Endothelial cell of umbilical vein (primary cell): ENCODE measurements around the gene CEP192. TPM values are rescaled to one million over a fixed set of nuclear protein-coding genes. Genes with fewer than 3 reads are reported as not detected.

Experiments used
- BruUV-seq: library from RNA; stranded (reverse); fragments of 400-500 nt; replicated peaks from 2 replicates; lab custom pipeline; 2021; lab: Mats Ljungman, UMichigan
- CTCF ChIA-PET: fragments of 300-600, 350-600 bp; sonication (Branson Sonifier 250); formaldehyde crosslinking; loops from one replicate; lab custom pipeline; 2021; ENCODE audit warnings: antibody characterized with exemption, inconsistent platforms; lab: Charles Lee
- POLR2A ChIA-PET: fragments of 300-600, 350-600 bp; sonication (Branson Sonifier 250); formaldehyde crosslinking; loops from one replicate; lab custom pipeline; 2021; ENCODE audit warnings: antibody characterized with exemption, inconsistent platforms; lab: Charles Lee
- DNase-seq: peaks from one replicate; pipeline ENCODE4 v3.0.0-alpha.2; 2011; ENCODE audit warnings: low read depth, low spot score
- FAIRE-seq: peaks from 2 replicates; lab custom pipeline; 2011; peaks lifted over from hg19 to GRCh38; lab: Jason Lieb, UNC
- H2AFZ ChIP-seq: 2 replicates; pipeline ENCODE4 v1.6.0; 2012; ENCODE audit warnings: low read depth, low read length, control low read depth, inconsistent platforms
- H3K27ac ChIP-seq: 2 replicates; pipeline ENCODE4 v1.5.1; 2011; ENCODE audit warnings: low read depth, mild to moderate bottlenecking, control low read depth, low read length, moderate library complexity; ENCODE audit not compliant: insufficient read depth
- H3K27me3 ChIP-seq, 2 experiments: 2 replicates each; pipeline versions ENCODE4 v1.6.0 to v1.6.1; 2011; ENCODE audit warnings: low read length in 2 of 2, mixed read lengths in 1 of 2; ENCODE audit not compliant: control insufficient read depth in 2 of 2, insufficient read depth in 2 of 2
- H3K36me3 ChIP-seq, 2 experiments: 2 replicates in 1 of 2; 3 replicates in 1 of 2; pipeline ENCODE4 v1.5.1; 2011; ENCODE audit warnings: low read length in 2 of 2, mild to moderate bottlenecking in 1 of 2, moderate library complexity in 1 of 2; ENCODE audit not compliant: control insufficient read depth in 2 of 2, insufficient read depth in 2 of 2; ENCODE audit errors: extremely low read depth in 1 of 2
- H3K4me1 ChIP-seq: 3 replicates; pipeline ENCODE4 v1.5.1; 2011; ENCODE audit warnings: mild to moderate bottlenecking, low read length; ENCODE audit not compliant: control insufficient read depth, insufficient read depth; ENCODE audit errors: extremely low read depth
- H3K4me2 ChIP-seq: 2 replicates; pipeline ENCODE4 v1.6.1; 2011; ENCODE audit warnings: low read length, control low read depth, mixed read lengths; ENCODE audit not compliant: insufficient read depth
- H3K4me3 ChIP-seq, 3 experiments: fragments of 200-600 bp in 1 of 3; sonication (generic), shearing (Covaris generic) in 1 of 3; replicated peaks in 1 of 3; 2 replicates each; pipeline ENCODE4 v1.5.1; 2011 to 2016; ENCODE audit warnings: control low read depth in 3 of 3, low read length in 3 of 3, mild to moderate bottlenecking in 2 of 3, inconsistent platforms in 1 of 3, low read depth in 1 of 3, moderate library complexity in 1 of 3; ENCODE audit not compliant: insufficient read depth in 1 of 3
- H3K79me2 ChIP-seq: 2 replicates; pipeline ENCODE4 v1.6.0; 2012; ENCODE audit warnings: low read length, inconsistent platforms; ENCODE audit not compliant: control insufficient read depth, insufficient read depth
- H3K9ac ChIP-seq: replicated peaks from 2 replicates; pipeline ENCODE3; 2011; ENCODE audit warnings: low read length, control low read depth; ENCODE audit not compliant: insufficient read depth; ENCODE audit errors: extremely low read depth
- H3K9me1 ChIP-seq: replicated peaks from 3 replicates; pipeline ENCODE4 v1.6.0; 2011; ENCODE audit warnings: mild to moderate bottlenecking, low read length; ENCODE audit not compliant: control insufficient read depth, insufficient read depth; ENCODE audit errors: extremely low read depth
- H3K9me3 ChIP-seq: replicated peaks from 2 replicates; pipeline ENCODE4 v1.5.1; 2012; ENCODE audit warnings: low read length, inconsistent platforms; ENCODE audit not compliant: control insufficient read depth, insufficient read depth
- H4K20me1 ChIP-seq: replicated peaks from 2 replicates; pipeline ENCODE3; 2011; ENCODE audit warnings: mild to moderate bottlenecking, low read length; ENCODE audit not compliant: control insufficient read depth, insufficient read depth; ENCODE audit errors: extremely low read depth
- EZH2 ChIP-seq: IDR thresholded peaks from 2 replicates; pipeline ENCODE4 v1.6.1; 2012; ENCODE audit warnings: borderline replicate concordance, low read depth, mild to moderate bottlenecking, moderate library complexity, low read length, inconsistent platforms; ENCODE audit not compliant: severe bottlenecking
- FOS ChIP-seq: IDR thresholded peaks from 2 replicates; pipeline ENCODE4 v1.6.1; 2011; ENCODE audit warnings: mild to moderate bottlenecking, low read length, moderate library complexity, borderline replicate concordance; ENCODE audit not compliant: insufficient read depth
- GATA2 ChIP-seq: IDR thresholded peaks from 2 replicates; pipeline ENCODE4 v1.7.0; 2011; ENCODE audit warnings: low read depth, mild to moderate bottlenecking, moderate library complexity, mixed read lengths, low read length; ENCODE audit not compliant: insufficient read length, insufficient read depth
- JUN ChIP-seq: IDR thresholded peaks from 2 replicates; pipeline ENCODE4 v1.6.1; 2011; ENCODE audit warnings: borderline replicate concordance, low read depth; ENCODE audit not compliant: insufficient read length, insufficient read depth
- MYC ChIP-seq: IDR thresholded peaks from one replicate; pipeline ENCODE4 v1.6.1; 2011; ENCODE audit warnings: mild to moderate bottlenecking, low read depth, low read length
- POLR2A ChIP-seq: IDR thresholded peaks from 2 replicates; pipeline ENCODE4 v1.6.1; 2012; ENCODE audit warnings: low read depth, mild to moderate bottlenecking, control low read depth, low read length
- POLR2AphosphoS5 ChIP-seq: IDR thresholded peaks from 2 replicates; pipeline ENCODE4 v1.6.1; 2012; ENCODE audit warnings: low read depth, mild to moderate bottlenecking, control low read depth, low read length, moderate library complexity; ENCODE audit not compliant: insufficient read depth
- dilution Hi-C: fragments of 300-500 bp; cut with MboI; formaldehyde crosslinking; loops from one replicate; pipeline ENCODE4 v1.15.0; 2019; ENCODE audit warnings: low sequenced_read_pairs; ENCODE audit not compliant: extremely low pct_ligation_motif_present
- intact Hi-C: fragments of 100-400 bp; cut with micrococcal nuclease; formaldehyde crosslinking; loops from one replicate; pipeline ENCODE4 v1.10.0; 2022
- polyA plus RNA-seq, 4 experiments: library from polyadenylated mRNA; depleted of rRNA in 3 of 4; stranded (reverse) in 3 of 4; unstranded in 1 of 4; fragments of >200 nt; gene quantifications; 2 replicates each; pipeline versions ENCODE4 v1.2.1 to v1.2.3, GENCODE V29; 2011 to 2012; ENCODE audit warnings: missing spikeins in 1 of 4
- total RNA-seq: library from RNA; stranded (reverse); gene quantifications from 2 replicates; pipeline ENCODE4 v1.2.3, GENCODE V29; 2021
- TF ChIP-seq, protein P1 (sequence below): IDR thresholded peaks from 2 replicates; pipeline ENCODE4 v1.6.1; 2011; ENCODE audit not compliant: insufficient read depth, insufficient read length
- TF ChIP-seq, protein P2 (sequence below), 2 donors: IDR thresholded peaks; 1 replicate in 1 of 2; 2 replicates in 1 of 2; pipeline ENCODE4 v1.5.1; 2011; ENCODE audit warnings: low read length in 2 of 2, mild to moderate bottlenecking in 2 of 2, moderate library complexity in 2 of 2, control low read depth in 1 of 2, inconsistent platforms in 1 of 2, low read depth in 1 of 2; ENCODE audit not compliant: insufficient read depth in 1 of 2; ENCODE audit errors: extremely low read depth in 1 of 2

CEP192 gene
- total and polyA plus RNA-seq, 2 donors (not counting 3 experiments of a cell fraction or from before 2014, with no cell fraction given), result 14.5 to 22.9 TPM

DNA sequence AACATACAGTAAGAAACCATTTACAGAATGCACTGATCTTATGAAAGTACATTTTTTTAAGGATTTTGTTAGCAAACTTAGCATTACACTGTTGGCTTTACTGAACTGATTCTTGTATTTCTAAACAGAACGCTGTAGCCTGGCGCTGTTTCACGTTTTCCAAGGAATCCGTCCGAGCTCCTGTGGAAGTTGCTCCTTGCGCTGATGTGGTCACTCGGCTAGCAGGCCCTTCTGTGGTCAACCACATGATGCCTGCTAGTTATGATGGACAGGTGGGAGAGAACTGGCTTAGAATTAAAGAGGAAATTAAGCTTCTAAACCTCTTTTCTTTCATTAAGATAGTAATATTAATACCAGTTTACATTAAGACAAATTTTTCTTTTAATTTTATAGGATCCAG lies 76.8 kb downstream of the CEP192 start:
- Histone ChIP-seq H3K27ac (no peak overlapping the region), H3K36me3 (peaks cover 15 to 17% of the 10 kb centered on the region in 2 experiments), H3K9ac (no peak overlapping the region), H3K9me1 (no peaks in the 10 kb centered on the region), H3K4me3 (no peak overlapping the region), H2AFZ (no peak overlapping the region), H3K9me3 (no peaks in the 10 kb centered on the region), H3K4me2 (no peak overlapping the region), H3K4me1 (no peaks in the 10 kb centered on the region), H3K79me2 (peaks cover 4% of the 10 kb centered on the region), H3K27me3 (no peaks in the 10 kb centered on the region), H4K20me1 (no peaks in the 10 kb centered on the region)
- intact Hi-C loops (no loop called here), dilution Hi-C loops (no loop called here)
- FAIRE-seq, result no peak
- CTCF ChIA-PET, result no interaction called here
- POLR2A ChIA-PET, result no interaction called here
- no TSS peak for BruUV-seq
- TF ChIP-seq FOS, result no peak
- no peak for TF ChIP-seq JUN
- no peak for TF ChIP-seq POLR2A
- no peak for TF ChIP-seq MYC
- TF ChIP-seq, protein P1, sequence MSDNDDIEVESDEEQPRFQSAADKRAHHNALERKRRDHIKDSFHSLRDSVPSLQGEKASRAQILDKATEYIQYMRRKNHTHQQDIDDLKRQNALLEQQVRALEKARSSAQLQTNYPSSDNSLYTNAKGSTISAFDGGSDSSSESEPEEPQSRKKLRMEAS, result no peak
- no peak for TF ChIP-seq GATA2
- TF ChIP-seq, protein P2, sequence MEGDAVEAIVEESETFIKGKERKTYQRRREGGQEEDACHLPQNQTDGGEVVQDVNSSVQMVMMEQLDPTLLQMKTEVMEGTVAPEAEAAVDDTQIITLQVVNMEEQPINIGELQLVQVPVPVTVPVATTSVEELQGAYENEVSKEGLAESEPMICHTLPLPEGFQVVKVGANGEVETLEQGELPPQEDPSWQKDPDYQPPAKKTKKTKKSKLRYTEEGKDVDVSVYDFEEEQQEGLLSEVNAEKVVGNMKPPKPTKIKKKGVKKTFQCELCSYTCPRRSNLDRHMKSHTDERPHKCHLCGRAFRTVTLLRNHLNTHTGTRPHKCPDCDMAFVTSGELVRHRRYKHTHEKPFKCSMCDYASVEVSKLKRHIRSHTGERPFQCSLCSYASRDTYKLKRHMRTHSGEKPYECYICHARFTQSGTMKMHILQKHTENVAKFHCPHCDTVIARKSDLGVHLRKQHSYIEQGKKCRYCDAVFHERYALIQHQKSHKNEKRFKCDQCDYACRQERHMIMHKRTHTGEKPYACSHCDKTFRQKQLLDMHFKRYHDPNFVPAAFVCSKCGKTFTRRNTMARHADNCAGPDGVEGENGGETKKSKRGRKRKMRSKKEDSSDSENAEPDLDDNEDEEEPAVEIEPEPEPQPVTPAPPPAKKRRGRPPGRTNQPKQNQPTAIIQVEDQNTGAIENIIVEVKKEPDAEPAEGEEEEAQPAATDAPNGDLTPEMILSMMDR (IDR thresholded peaks at IDR 0.05; ENCODE audit: extremely low read depth in 1 of 2, insufficient read depth in 1 of 2, low read depth in 1 of 2, low read length in 2 of 2), result no peak
- no peak for TF ChIP-seq EZH2
- TF ChIP-seq POLR2AphosphoS5, result no peak
- DNase-seq, result no peak
